GM18507 (cell line): Measurements from ENCODE around the gene RAB44.
"Not testable (repeated sequence)": the region's sequence is repeated elsewhere in the genome, so short reads cannot be mapped to it uniquely, and the experiment has no call there.

Source experiments
- DNase-seq: peaks from one replicate; pipeline ENCODE4 v3.0.0; 2011; ENCODE audit warnings: low read depth; ENCODE audit not compliant: insufficient read length; ENCODE audit errors: extremely low spot score
- FAIRE-seq: peaks from 2 replicates; lab custom pipeline; 2011; peaks lifted over from hg19 to GRCh38; lab: Jason Lieb, UNC

RAB44 gene

GRCh38 chr6:36702656-36703055 is 5.0 kb downstream of the RAB44 start:
- FAIRE-seq (no peak), DNase-seq (no peak)

GRCh38 chr6:36703081-36703606 is 5.5 kb downstream of the RAB44 start:
- DNase-seq (no peak), FAIRE-seq (no peak)

- FAIRE-seq (no peak), DNase-seq (no peak)
Measured at GRCh38 chr6:36703982-36704381, 6.4 kb downstream of the RAB44 start.

DNA sequence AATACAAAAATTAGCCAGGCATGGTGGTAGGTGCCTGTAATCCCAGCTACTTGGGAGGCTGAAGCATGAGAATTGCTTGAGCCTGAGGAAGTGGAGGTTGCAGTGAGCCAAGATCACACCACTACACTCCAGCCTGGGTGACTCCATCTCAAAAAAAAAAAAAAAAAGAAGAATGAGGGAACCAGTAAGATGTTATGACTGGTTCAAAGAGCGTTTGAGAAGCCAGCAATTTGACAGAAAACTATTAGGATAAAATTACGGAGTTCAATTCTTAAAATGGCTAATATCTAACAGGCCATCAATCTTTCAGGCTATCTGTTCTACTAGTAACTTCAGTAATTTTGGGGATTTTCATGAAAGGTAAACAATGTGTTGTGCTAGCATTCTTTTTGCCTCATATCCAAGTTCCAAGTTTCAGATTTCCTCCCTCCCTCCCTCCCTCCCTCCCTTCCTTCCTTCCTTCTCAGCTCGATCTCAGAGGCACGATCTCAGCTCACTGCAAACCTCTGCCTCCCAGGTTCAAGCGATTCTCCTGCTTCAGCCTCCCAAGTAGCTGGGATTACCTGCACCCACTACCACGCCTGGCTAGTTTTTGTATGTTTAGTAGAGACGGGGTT is 7.4 kb downstream of the RAB44 start:
- FAIRE-seq, DNase-seq: not testable (repeated sequence)

DNA sequence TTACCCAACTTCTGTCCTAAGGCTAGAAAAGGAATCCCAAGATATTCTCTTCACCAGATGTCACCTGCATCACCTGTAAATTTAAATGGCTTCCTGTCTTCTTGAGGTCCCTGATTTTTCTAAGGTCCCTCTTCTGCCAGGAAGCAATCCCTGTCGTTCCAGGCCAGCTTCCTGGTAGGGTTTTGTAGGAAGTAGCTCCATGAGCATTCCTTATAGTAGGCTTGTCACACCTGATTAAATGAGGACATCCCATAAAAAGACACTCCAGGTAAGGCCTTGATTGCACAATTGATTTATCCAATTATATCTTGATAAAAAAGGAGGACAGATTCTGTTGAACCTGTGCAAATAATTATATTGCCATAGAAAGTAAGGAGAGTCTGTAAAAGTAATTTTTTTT is 8.7 kb downstream of the RAB44 start:
- DNase-seq (no peak), FAIRE-seq (no peak)

- FAIRE-seq: no peak
- DNase-seq: no peak
Measured at GRCh38 chr6:36712816-36713215, 15.2 kb downstream of the RAB44 start.

DNA sequence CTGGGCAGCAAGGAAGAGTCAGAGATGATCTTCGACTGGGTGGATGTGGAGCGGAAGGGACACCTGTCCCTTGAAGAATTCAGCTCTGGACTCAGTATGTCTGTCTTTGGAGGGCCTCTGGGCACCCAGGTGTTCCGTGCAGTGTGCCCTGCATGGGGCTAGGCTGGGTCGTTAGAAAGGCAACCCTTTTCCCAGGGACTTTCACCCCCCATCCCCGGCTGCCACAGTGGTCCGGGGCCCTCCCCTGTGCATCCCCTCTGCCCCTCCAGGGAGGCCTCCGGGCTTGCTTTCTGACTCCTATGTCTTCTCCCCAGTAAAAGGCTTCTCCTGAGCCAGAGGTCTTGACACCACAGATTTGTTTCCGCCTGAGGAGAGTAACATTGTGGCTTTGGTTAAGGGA is 16.2 kb downstream of the RAB44 start:
- no peak for FAIRE-seq

GRCh38 chr6:36714511-36714910 is 16.9 kb downstream of the RAB44 start:
- DNase-seq: no peak
- FAIRE-seq: no peak

More for the DNA sequence above, 16.2 kb downstream of the RAB44 start:
- no peak for DNase-seq

DNA sequence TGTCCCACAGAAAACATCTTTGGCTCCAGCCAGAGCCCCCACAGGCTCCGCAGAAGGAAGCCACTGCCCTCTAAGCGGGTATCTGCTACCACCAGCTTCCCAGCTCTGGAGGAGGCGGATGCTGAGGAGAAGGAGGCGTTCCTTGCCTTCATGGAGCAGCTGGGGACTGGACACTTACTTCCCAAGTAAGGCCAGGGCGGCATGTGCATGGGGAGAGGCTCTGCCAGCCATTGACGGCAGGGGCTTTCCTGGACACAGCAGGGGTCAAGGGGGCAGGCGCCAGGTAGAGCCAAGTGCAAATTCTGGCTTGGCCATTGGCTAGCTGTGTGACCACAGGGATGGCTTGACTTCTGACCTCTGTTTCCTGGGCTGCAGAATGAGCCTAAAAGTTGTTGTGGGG is 17.8 kb downstream of the RAB44 start:
- FAIRE-seq (no peak), DNase-seq (no peak)

DNA sequence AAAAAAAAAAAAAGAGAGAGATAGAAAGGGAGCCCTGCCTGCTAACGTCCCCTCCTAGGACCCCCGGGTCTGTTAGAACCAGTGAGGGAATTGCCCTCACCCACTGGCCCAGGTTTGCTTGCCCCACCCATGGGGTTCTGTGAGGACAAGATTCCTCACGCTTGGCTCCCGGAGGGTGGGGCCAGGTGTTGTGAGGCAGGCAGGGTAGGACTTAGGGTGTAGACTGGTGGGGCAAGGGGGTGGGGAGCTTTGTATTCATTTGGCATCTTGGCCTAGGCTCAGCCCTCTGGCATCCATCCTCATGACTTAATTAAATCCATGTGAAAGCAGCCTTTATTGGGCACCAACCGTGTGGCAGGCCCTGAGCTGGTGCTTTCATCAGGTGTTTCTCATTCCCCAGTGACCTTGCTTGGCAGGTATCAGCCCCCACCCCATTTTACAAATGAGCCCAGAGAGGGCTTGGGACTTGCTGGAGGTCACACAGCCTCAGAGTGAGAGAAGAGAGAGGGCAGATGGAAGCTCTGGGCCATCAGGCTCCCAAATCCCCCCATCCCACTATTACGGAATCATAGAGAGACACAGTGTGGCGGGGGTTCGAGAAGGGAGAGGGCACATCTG is 19.0 kb downstream of the RAB44 start:
- DNase-seq: no peak
- FAIRE-seq: no peak

DNA sequence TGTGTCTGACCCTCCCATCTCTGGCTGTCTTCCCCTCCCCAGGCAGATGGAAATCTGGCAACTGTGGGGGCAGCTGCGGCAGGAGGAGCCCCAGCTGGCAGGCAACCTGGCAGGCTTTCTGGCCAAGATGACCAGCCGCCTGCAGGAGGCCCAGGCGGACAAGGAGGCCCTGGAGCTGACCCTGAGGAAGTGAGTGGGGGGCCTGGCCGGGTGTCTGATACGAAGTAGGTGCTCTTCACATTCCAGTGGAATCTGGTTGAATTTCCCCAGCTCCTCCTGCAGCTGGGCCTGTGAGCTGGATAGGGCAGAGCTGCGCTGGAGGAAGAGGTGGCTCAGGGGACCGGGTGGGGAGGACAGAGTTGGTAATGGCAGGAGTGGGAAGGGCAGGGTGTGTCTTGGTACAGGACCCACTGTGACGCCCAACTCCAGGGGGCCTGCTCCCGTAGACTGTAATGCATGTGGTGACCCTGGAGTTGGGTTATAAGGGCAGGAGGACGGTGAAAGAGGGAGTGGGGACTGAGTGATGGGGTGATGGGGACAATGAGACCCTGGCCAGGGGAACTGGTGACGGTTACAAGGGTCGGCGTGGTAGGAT is 19.7 kb downstream of the RAB44 start:
- FAIRE-seq: no peak
- no peak for DNase-seq

DNA sequence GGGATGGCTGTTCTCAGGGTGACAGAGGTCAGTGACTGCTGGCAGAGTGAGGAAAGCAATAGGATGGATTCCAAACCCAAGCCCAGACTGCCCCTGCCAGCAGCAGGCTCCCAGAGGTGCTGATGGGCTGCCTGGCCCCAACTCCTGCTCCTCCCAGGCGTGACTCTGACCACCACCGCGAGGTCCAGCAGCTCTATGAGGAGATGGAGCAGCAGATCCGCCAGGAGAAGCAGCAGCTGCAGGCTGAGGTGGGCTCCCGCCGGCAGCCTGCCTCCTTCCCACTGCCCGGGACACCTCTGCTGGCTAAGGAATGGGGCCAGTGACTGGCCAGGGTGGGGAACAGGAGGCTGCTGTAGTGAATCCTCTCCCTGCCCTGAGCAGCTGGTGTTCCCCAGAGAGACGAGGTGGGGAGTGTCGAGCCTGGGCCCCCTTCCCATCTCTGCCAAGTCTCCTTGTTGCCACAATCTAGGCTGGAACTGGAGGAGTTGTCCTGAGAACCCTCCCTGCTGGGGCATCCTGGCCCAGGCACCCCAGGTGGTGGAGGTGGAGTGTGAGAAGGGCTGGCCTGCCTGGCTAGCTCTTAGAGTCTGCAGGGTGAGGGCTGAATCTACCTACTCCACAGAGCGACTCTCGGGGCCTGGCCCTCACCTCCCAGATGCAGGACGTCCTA is 20.4 kb downstream of the RAB44 start:
- FAIRE-seq: no peak

GRCh38 chr6:36718560-36718959 is 20.9 kb downstream of the RAB44 start:
- DNase-seq (no peak), FAIRE-seq (no peak)

More for the DNA sequence above, 20.4 kb downstream of the RAB44 start:
- no peak for DNase-seq

- FAIRE-seq (no peak), DNase-seq (no peak)
Measured at GRCh38 chr6:36719126-36719525, 21.5 kb downstream of the RAB44 start.

DNA sequence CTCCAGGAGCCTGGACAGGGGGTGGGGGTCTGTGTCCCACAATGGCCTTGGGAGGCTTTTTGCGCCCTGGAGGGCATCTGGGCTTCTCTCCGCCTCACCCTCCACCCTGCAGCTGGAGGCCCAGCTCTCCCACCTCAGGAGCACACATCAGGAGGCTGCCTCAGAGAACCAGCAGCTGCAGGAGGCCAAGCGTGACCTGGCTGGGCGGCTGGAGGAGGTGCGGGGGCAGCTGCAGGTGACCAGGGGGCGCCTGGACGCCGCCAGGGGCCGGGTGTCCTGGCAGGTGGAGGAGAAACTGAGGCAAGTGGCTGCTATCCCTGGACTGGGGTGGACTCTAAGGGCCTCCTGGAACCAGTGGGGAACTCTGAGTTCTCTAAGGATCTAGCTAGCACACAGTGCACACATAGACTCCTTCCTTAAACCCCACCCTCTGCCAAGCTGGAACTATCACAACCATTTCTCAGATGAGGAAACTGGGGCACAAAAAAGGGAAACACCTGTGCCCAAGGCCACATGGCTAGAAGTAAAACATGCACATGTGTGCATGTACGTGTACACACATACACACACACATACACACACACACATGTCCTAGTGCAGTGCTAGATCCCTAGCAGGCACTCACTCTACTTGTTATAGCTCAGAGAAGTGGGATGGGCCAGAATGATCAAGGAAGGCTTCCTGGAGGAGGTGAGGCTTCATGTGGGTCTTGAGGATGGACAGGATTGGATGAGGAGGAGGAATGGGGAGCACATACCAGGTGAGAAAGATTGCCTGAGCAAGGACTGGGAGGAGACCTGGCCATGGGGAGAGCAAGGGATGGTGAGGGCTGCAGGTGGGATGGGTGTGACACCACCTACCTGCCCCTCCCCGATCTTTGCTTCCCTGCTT is 22.9 kb downstream of the RAB44 start:
- no peak for FAIRE-seq
- no peak for DNase-seq

DNA sequence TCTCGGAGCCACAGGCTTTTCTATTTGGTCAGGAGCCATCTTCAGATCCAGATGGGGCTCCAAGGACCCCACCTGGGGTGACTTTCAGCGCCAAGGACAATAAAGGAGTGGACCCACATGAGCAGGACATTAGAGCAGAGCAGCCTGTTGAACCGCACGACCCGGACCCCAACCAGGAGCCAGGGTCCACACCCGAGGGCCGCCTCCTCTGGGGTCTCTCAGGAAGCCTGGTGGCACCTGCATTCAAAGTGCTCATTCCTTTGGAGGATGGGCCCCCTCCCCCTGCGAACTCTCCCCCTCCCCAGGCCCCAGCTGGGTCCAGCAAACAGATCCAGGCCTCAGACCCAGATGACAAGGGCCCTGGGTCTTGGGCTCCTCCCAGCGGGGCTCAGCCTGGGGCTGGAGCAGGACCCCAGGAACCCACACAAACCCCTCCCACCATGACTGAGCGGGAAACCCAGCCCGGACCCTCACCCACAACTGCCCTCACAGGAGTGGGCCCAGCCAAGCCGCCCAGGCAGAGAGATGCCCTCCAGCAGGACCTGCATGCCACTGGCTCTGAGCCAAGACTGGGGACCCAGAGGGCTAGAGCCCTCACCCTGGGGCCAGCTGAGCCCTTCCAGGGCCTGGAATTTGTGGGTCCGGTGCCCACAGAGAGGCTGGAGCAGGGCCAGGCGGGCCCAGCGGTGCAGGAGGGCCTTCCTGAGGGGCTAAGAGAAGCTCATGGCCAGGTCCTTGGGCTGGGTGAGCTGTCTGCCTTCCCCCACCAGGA is 23.9 kb downstream of the RAB44 start:
- DNase-seq (no peak), FAIRE-seq (no peak)

- DNase-seq: no peak
- FAIRE-seq: no peak
Measured at GRCh38 chr6:36722365-36722764, 24.7 kb downstream of the RAB44 start.

DNA sequence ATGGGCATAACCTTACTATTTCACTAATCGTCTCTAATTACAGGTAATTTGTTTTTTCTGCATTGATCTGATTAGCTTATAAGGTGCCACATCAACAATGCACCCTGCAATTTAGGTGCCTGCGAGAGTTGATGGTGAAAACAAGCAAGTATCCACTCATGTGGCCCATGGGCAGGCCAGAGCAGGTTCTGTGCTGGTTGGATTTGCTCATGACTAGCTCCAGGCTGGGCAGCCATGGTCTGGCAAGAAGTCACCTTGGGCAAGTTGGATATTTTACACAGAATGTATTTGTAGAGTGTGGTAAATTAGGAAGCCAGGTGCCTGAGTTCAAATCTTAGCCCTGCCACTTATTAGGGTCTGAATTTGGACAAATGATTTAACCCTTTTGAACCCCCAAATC is 25.3 kb downstream of the RAB44 start:
- FAIRE-seq (no peak), DNase-seq (no peak)

DNA sequence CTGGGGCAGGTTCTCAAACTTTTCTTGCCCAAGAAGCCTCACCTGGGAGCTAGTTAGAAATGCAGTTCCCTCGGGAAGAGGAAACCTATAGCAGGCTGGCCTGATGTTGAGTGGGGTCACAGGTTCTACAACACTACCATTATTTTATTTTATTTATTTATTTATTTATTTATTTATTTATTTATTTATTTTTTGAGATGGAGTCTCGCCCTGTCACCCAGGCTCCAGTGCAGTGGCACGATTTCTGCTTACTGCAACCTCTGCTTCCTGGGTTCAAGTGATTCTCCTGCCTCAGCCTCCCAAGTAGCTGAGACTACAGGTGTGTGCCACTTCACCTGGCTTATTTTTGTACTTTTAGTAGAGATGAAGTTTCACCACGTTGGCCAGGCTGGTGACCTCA is 26.4 kb downstream of the RAB44 start:
- FAIRE-seq, DNase-seq: not testable (repeated sequence)
